Measurements from ENCODE around the gene PQBP1. TPM values are rescaled to one million over a fixed set of nuclear protein-coding genes. Genes with fewer than 3 reads are reported as not detected.

The PQBP1 gene
- total RNA-seq, 1 donor from 2014 or later, result 45.4 TPM

GRCh38 chrX:48910926-48911411 is 13.2 kb downstream of the PQBP1 start:
- Histone ChIP-seq H3K27me3 (ENCODE audit: control insufficient read depth in 3 of 3, insufficient read depth in 3 of 3, low read length in 3 of 3) (no peaks in the 10 kb centered on the region), H3K9me3 (ENCODE audit: control insufficient read depth in 3 of 3, low read length in 3 of 3) (no peaks in the 10 kb centered on the region), H3K4me3 (ENCODE audit: low read length in 3 of 3) (peak overlapping the region; percentile 85 to 89 (median 89)), H3K27ac (ENCODE audit: low read depth, low read length) (peak overlapping the region; percentile 66), H3K9ac (ENCODE audit: low read depth in 1 of 3, low read length in 3 of 3) (peak overlapping the region; percentile 69 to 82 (median 78)), H3K36me3 (ENCODE audit: control insufficient read depth in 3 of 3, insufficient read depth in 3 of 3, low read length in 3 of 3) (peaks cover 0 to 8% (median 4%) of the 10 kb centered on the region in 3 donors), H3K4me1 (ENCODE audit: control insufficient read depth in 3 of 3, insufficient read depth in 3 of 3, low read length in 3 of 3) (peaks cover 11 to 16% (median 14%) of the 10 kb centered on the region in 3 donors)

- H3K9ac ChIP-seq (ENCODE audit: low read depth in 1 of 3, low read length in 3 of 3), result peak within 1 kb of the TSS; percentile 69 to 82 (median 78)
Observed at GRCh38 chrX:48911412-48912182, 13.9 kb downstream of the PQBP1 start, which contains the start of gene SLC35A2. SLC35A2 (minus strand) TSS chrX:48911646; CDS start chrX:48911636, 10 bp downstream.

GRCh38 chrX:48913605-48914366 is 16.1 kb downstream of the PQBP1 start:
- Histone ChIP-seq H3K27me3 (ENCODE audit: control insufficient read depth in 3 of 3, insufficient read depth in 3 of 3, low read length in 3 of 3) (no peaks in the 10 kb centered on the region), H3K4me3 (ENCODE audit: low read length in 3 of 3) (no peak overlapping the region), H3K4me1 (ENCODE audit: control insufficient read depth in 3 of 3, insufficient read depth in 3 of 3, low read length in 3 of 3) (peaks cover 17 to 23% (median 18%) of the 10 kb centered on the region in 3 donors), H3K27ac (ENCODE audit: low read depth, low read length) (no peak overlapping the region), H3K9me3 (ENCODE audit: control insufficient read depth in 3 of 3, low read length in 3 of 3) (no peaks in the 10 kb centered on the region), H3K9ac (ENCODE audit: low read depth in 1 of 3, low read length in 3 of 3) (no peak overlapping the region), H3K36me3 (ENCODE audit: control insufficient read depth in 3 of 3, insufficient read depth in 3 of 3, low read length in 3 of 3) (peaks cover 0 to 4% (median 4%) of the 10 kb centered on the region in 3 donors)

More at GRCh38 chrX:48911412-48912182, 13.9 kb downstream of the PQBP1 start, which contains the start of gene SLC35A2:
- Histone ChIP-seq H3K4me1 (ENCODE audit: control insufficient read depth in 3 of 3, insufficient read depth in 3 of 3, low read length in 3 of 3) (peaks cover 11 to 16% (median 14%) of the 10 kb centered on the region in 3 donors), H3K27me3 (ENCODE audit: control insufficient read depth in 3 of 3, insufficient read depth in 3 of 3, low read length in 3 of 3) (no peaks in the 10 kb centered on the region), H3K36me3 (ENCODE audit: control insufficient read depth in 3 of 3, insufficient read depth in 3 of 3, low read length in 3 of 3) (peaks cover 0 to 5% (median 4%) of the 10 kb centered on the region in 3 donors), H3K9me3 (ENCODE audit: control insufficient read depth in 3 of 3, low read length in 3 of 3) (no peaks in the 10 kb centered on the region), H3K27ac (ENCODE audit: low read depth, low read length) (peak within 1 kb of the TSS; percentile 66), H3K4me3 (ENCODE audit: low read length in 3 of 3) (peak within 1 kb of the TSS; percentile 85 to 89 (median 89))

- Histone ChIP-seq H3K36me3 (ENCODE audit: control insufficient read depth in 3 of 3, insufficient read depth in 3 of 3, low read length in 3 of 3) (peaks cover 0 to 4% (median 4%) of the 10 kb centered on the region in 3 donors), H3K9ac (ENCODE audit: low read depth in 1 of 3, low read length in 3 of 3) (no peak overlapping the region), H3K4me1 (ENCODE audit: control insufficient read depth in 3 of 3, insufficient read depth in 3 of 3, low read length in 3 of 3) (peaks cover 23 to 28% (median 23%) of the 10 kb centered on the region in 3 donors), H3K27me3 (ENCODE audit: control insufficient read depth in 3 of 3, insufficient read depth in 3 of 3, low read length in 3 of 3) (no peaks in the 10 kb centered on the region), H3K9me3 (ENCODE audit: control insufficient read depth in 3 of 3, low read length in 3 of 3) (no peaks in the 10 kb centered on the region), H3K27ac (ENCODE audit: low read depth, low read length) (no peak overlapping the region), H3K4me3 (ENCODE audit: low read length in 3 of 3) (no peak overlapping the region)
Observed at GRCh38 chrX:48914593-48915493, 17.1 kb downstream of the PQBP1 start.

- Histone ChIP-seq H3K4me1 (ENCODE audit: control insufficient read depth in 3 of 3, insufficient read depth in 3 of 3, low read length in 3 of 3) (peaks cover 10 to 22% (median 17%) of the 10 kb centered on the region in 3 donors), H3K9ac (ENCODE audit: low read depth in 1 of 3, low read length in 3 of 3) (peak overlapping the region in 2 of 3 donors; percentile 23 to 25), H3K9me3 (ENCODE audit: control insufficient read depth in 3 of 3, low read length in 3 of 3) (no peaks in the 10 kb centered on the region), H3K4me3 (ENCODE audit: low read length in 3 of 3) (peak overlapping the region; percentile 6 to 36 (median 14)), H3K36me3 (ENCODE audit: control insufficient read depth in 3 of 3, insufficient read depth in 3 of 3, low read length in 3 of 3) (peaks cover 3 to 15% (median 5%) of the 10 kb centered on the region in 3 donors), H3K27me3 (ENCODE audit: control insufficient read depth in 3 of 3, insufficient read depth in 3 of 3, low read length in 3 of 3) (no peaks in the 10 kb centered on the region), H3K27ac (ENCODE audit: low read depth, low read length) (peak overlapping the region; percentile 23)
Observed at GRCh38 chrX:48917139-48918001, 19.6 kb downstream of the PQBP1 start.

- H3K9me3 ChIP-seq (ENCODE audit: control insufficient read depth in 3 of 3, low read length in 3 of 3), result no peaks in the 10 kb centered on the region
- H3K27ac ChIP-seq (ENCODE audit: low read depth, low read length), result peak overlapping the region; percentile 68
- peak overlapping the region; percentile 20 to 75 (median 69) for H3K9ac ChIP-seq (ENCODE audit: low read depth in 1 of 3, low read length in 3 of 3)
- H3K36me3 ChIP-seq (ENCODE audit: control insufficient read depth in 3 of 3, insufficient read depth in 3 of 3, low read length in 3 of 3), result peaks cover 7 to 15% (median 14%) of the 10 kb centered on the region in 3 donors
- H3K27me3 ChIP-seq (ENCODE audit: control insufficient read depth in 3 of 3, insufficient read depth in 3 of 3, low read length in 3 of 3), result no peaks in the 10 kb centered on the region
- H3K4me3 ChIP-seq (ENCODE audit: low read length in 3 of 3), result peak overlapping the region; percentile 48 to 64 (median 61)
- peaks cover 10 to 22% (median 17%) of the 10 kb centered on the region in 3 donors for H3K4me1 ChIP-seq (ENCODE audit: control insufficient read depth in 3 of 3, insufficient read depth in 3 of 3, low read length in 3 of 3)
Observed at GRCh38 chrX:48918301-48918642, 20.5 kb downstream of the PQBP1 start.

- H3K4me1 ChIP-seq (ENCODE audit: control insufficient read depth in 3 of 3, insufficient read depth in 3 of 3, low read length in 3 of 3), result peaks cover 10 to 22% (median 17%) of the 10 kb centered on the region in 3 donors
- no peaks in the 10 kb centered on the region for H3K27me3 ChIP-seq (ENCODE audit: control insufficient read depth in 3 of 3, insufficient read depth in 3 of 3, low read length in 3 of 3)
- peak within 1 kb of the TSS; percentile 68 for H3K27ac ChIP-seq (ENCODE audit: low read depth, low read length)
- peak within 1 kb of the TSS; percentile 33 to 75 (median 72) for H3K9ac ChIP-seq (ENCODE audit: low read depth in 1 of 3, low read length in 3 of 3)
- H3K36me3 ChIP-seq (ENCODE audit: control insufficient read depth in 3 of 3, insufficient read depth in 3 of 3, low read length in 3 of 3), result peaks cover 10 to 19% (median 11%) of the 10 kb centered on the region in 3 donors
- no peaks in the 10 kb centered on the region for H3K9me3 ChIP-seq (ENCODE audit: control insufficient read depth in 3 of 3, low read length in 3 of 3)
- peak within 1 kb of the TSS; percentile 48 to 64 (median 63) for H3K4me3 ChIP-seq (ENCODE audit: low read length in 3 of 3)
Observed at GRCh38 chrX:48918643-48919340, 21.1 kb downstream of the PQBP1 start, which contains the start of gene PIM2. PIM2 (minus strand) TSS chrX:48919024; CDS start chrX:48918834, 190 bp downstream.

- Histone ChIP-seq H3K36me3 (ENCODE audit: control insufficient read depth in 3 of 3, insufficient read depth in 3 of 3, low read length in 3 of 3) (peaks cover 14 to 25% (median 16%) of the 10 kb centered on the region in 3 donors), H3K9ac (ENCODE audit: low read depth in 1 of 3, low read length in 3 of 3) (peak overlapping the region; percentile 33 to 72 (median 72)), H3K4me1 (ENCODE audit: control insufficient read depth in 3 of 3, insufficient read depth in 3 of 3, low read length in 3 of 3) (peaks cover 10 to 22% (median 17%) of the 10 kb centered on the region in 3 donors), H3K27ac (ENCODE audit: low read depth, low read length) (peak overlapping the region; percentile 68), H3K27me3 (ENCODE audit: control insufficient read depth in 3 of 3, insufficient read depth in 3 of 3, low read length in 3 of 3) (no peaks in the 10 kb centered on the region), H3K9me3 (ENCODE audit: control insufficient read depth in 3 of 3, low read length in 3 of 3) (no peaks in the 10 kb centered on the region), H3K4me3 (ENCODE audit: low read length in 3 of 3) (peak overlapping the region; percentile 48 to 64 (median 63))
Observed at GRCh38 chrX:48919360-48919841, 21.7 kb downstream of the PQBP1 start.
